NOMO-1 treated with dmso at 0.1 percent for 144 hours (cell line): ENCODE results near the gene YJEFN3.
A peak's percentile ranks its signal among the peaks of the same experiment; 100 is the strongest.

Experiments
- DNase-seq: peaks from one replicate; lab custom pipeline; 2025; ENCODE audit not compliant: unreplicated experiment; lab: John Stamatoyannopoulos, UW

YJEFN3 gene

DNA sequence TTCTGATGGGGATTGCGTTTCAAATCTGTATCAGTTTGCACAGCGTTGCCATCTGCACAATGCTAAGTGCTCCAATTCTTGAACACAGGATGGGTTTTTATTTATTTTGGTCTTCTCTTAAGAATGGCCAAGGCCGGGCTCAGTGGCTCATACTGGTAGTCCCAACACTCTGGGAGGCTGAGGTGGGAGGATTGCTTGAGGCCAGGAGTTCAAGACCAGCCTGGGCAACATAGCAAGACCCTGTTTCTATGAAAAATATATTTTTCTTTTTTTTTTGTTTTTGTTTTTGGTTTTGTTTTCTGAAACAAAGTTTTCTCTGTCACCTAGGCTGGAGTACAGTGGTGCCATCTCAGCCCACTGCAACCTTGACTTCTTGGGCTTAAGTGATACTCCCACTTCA lies 5.5 kb upstream of the YJEFN3 start:
- no peak for DNase-seq

- DNase-seq = no peak
Observed at GRCh38 chr19:19524053-19524452, 4.7 kb upstream of the YJEFN3 start.

GRCh38 chr19:19525611-19526380 lies 2.9 kb upstream of the YJEFN3 start:
- DNase-seq = no peak

DNA sequence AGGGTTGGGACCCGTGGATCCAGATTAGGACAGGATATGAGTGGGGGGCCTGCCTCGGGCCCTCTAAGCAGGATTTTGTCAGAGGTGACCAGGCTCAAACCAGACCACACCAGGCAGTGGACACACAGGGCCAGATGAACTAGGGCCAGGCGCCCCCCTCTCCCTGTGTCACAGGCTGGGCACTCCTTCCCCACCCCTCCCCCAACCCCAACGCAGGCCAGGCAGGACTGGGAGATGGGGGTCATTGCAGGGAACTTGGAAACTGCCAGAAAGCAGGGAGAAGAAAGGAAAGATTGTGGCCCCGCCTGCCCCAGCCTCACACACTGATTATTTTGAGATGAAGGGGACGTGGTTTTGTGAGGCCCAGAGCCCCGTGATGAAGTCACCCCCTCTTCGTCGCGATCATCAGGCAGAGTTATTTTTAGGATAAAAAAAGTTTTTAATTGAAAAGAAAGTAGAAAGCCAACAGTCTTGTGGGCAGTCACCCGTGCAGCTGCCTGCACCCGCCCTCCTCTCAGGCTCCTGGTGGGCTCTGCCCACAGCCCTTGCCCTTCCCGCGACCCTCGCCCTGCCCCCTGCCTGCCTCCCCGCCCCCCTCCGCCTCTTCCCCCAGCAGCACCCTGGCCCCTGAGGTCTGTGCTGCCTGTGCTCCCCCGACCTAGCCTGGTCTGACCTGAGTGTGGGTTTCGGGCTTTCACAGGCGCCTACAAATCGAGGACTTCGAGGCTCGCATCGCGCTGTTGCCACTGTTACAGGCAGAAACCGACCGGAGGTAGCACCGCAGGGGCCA lies 1.9 kb upstream of the YJEFN3 start:
- DNase-seq = no peak

DNA sequence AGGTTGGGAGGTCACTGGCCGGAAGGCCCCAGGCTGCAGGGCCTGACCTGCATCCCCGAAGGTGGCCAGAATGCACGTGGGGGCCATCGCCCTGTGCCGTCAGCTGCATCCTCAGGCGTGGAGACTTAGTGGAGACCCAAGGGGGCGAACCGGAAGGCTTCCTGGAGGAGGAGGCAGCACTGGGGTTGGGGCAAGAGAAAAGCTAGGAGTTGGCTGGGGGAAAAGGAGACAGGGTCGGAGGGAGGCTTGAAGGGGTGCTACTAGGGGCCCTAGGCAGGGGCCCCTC lies 1.4 kb upstream of the YJEFN3 start:
- DNase-seq = no peak

- DNase-seq = no peak
Observed at GRCh38 chr19:19527674-19528625, 761 bp upstream of the YJEFN3 start.

- no peak for DNase-seq
Observed at GRCh38 chr19:19529783-19530422, 1.2 kb downstream of the YJEFN3 start.

- no peak for DNase-seq
Observed at GRCh38 chr19:19530423-19530804, 1.7 kb downstream of the YJEFN3 start.

DNA sequence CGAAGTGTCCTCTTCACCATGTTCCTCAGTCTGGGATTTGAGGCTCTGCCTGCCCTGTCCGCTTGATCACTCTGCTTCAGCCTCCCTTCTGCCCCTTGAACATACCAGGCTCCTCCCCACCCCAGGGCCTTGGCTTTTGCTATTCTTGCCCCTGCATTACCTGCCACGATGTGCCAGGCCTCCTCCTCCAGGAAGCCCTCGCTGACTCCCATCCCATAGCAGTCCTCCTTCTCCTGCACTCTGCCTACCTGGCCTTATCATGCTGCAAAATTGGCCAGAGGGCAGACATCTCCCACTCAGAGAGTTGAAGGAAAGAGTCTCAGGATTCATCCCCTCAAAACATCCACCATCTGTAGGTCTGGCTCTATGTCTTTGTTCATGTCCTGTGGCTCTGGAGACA lies 2.2 kb downstream of the YJEFN3 start:
- no peak for DNase-seq

GRCh38 chr19:19531951-19532805 lies 3.5 kb downstream of the YJEFN3 start:
- peak; percentile 20 for DNase-seq

DNA sequence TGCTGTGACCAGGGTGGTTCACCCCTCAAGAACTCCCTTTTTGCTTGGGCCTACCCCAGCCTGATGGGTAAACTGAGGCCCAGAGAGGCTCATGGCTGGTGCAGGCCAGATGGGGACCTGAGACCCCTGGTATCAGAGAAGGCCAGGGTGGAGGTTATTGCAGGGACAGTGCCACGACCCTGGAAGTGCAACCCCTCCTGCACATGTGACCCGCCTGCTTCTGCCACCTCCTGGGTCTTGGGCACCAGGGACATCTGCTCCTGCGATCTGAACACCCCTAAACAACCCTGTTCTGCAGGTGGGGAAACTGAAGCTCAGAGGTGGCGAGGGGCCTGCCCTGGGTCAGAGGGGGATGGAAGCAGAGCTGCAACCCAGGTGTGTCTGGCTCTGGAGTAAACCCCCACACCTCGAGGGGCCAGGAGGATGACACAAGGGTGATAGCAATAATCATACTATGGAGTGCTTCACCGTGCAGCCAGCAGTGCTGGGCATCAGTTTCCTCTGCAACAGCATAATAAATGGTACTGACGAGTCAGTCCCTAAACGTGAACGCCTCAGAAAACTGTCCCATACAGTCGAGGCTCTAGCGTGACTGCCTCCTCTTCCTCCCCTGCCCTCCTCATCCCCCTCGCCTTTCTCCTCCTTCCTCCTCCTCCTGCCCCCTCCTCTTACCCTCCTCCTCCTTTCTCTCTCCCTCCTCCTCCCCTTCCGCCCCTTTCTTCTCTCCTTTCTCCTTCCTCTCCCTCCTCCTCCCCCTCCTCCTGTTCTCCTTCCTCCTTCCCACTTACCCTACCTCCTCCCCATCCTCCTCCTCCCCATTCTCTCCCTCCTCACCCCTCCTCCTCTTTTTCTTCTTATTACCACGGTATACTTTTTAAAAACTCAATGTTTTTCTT lies 4.3 kb downstream of the YJEFN3 start:
- no peak for DNase-seq

- no peak for DNase-seq
Observed at GRCh38 chr19:19533841-19534240, 5.1 kb downstream of the YJEFN3 start.

DNA sequence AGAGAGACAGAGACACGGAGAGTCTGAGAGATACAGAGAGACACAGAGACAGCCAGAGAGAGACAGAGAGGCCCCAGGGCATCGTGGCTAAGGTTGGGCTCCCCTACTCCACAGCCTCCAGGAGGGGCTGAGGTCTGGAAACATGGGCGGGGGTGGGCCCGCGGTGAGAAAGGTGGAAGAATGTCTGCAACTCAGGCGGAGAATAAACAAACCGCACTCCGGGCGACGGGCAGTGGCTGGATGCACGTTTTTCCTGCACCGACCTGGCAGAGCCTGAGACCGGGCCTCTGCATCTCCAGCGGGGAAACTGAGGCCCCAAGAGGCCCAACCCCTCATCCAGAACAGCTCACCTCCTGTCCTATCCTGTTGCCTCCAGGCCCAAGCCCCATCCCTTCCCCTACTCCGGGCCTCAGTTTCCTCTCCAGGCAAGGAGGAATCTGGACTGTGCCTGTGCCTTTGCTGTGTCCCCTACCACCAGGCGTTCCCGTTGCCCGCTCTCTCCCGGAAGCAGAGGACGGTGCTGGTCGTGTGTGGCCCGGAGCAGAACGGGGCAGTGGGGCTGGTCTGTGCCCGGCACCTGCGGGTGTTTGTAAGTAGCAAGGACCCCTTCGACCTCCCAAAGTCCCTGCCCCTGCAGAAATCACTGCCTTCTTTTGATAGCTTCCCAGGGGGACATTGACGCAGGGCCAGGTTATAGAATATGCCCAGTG lies 6.0 kb downstream of the YJEFN3 start:
- no peak for DNase-seq

- DNase-seq = no peak
Observed at GRCh38 chr19:19535311-19536191, 6.8 kb downstream of the YJEFN3 start.

DNA sequence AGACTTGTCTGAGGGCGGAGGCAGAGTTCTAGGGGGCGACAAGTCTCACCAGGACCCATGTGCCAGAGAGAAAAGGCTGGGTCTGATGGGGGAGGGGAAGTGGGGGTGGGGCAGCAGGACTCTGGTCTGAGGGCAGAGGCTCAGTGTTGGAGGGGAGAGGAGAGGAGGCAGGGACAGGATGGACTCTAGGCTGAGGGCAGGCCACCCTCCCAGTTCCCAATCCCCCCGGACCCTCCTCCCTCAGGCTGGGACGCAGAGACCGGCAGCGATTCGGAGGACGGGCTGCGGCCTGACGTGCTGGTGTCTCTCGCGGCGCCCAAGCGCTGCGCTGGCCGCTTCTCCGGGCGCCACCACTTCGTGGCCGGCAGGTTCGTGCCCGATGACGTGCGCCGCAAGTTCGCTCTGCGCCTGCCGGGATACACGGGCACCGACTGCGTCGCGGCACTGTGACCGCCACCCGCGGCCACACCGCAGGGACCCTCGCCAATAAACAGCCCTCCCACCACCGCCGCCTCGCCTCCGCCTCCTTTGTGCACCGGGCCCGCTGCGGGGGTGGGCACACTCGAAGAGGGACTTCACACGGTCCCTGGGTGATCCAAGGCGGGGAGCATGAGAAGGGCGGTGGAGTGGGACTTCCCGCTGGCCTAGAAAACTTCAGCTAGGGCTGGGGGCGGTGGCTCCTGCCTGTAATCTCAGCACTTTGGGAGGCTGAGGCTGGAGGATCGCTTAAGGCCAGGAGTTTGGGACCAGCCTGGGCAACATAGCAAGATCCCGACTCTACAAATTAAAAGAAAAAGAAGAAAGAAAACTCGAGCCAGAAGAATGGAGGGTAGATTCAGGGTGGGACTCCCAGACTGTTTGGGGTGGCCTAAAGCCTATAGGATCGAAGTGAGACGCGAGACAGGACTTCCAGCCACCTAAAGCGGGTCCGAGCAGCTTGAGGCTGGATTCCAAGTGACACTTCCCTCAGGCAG lies 8.7 kb downstream of the YJEFN3 start:
- no peak for DNase-seq

- no peak for DNase-seq
Observed at GRCh38 chr19:19538061-19538784, 9.5 kb downstream of the YJEFN3 start, which contains the start of gene CILP2. CILP2 (plus strand) TSS chr19:19538265; CDS start chr19:19538350, 85 bp downstream.
